ENCODE results near the gene HDDC3.

The HDDC3 gene

DNA sequence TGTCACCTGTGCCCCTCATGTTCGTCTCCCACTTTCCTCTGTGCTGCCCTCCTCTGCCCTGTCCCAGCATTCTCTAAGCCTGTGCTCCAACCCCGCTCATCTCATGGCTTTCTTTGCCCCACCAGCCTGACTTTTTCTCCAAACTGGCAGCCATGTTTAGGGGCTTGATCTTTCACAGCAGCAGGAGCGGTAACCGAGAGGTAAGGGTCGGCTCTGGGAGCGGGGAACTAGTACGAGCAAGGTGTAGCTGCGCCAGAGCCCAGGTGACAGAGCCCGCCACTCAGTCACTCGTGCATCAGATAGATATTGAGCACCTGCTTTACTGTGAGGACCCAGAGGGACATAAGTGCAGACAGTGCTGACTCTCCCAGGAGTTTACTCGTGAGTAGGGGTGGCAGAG, 15.9 kb downstream of the HDDC3 start:
- no peaks in the 10 kb centered on the region for H3K9me3 ChIP-seq (ENCODE audit: control insufficient read depth, insufficient read depth, low read length)
- no CpG with 5 or more reads among the region's 11 CpGs for WGBS (ENCODE audit: insufficient coverage, insufficient read length)
- peaks cover under 1% of the 10 kb centered on the region; the same call in 1 of the 2 replicates for H3K36me3 ChIP-seq (ENCODE audit: control insufficient read depth, insufficient read depth, low read length)
- H3K4me1 ChIP-seq (ENCODE audit: control insufficient read depth, insufficient read depth, low read length), result no peaks in the 10 kb centered on the region
- H3K4me3 ChIP-seq (ENCODE audit: low read length), result no peak overlapping the region
- H3K27ac ChIP-seq (ENCODE audit: low read length), result no peak overlapping the region
- no peak for DNase-seq (ENCODE audit: low read depth, low spot score)
- no peaks in the 10 kb centered on the region for H3K27me3 ChIP-seq (ENCODE audit: control insufficient read depth, insufficient read depth, low read length)

DNA sequence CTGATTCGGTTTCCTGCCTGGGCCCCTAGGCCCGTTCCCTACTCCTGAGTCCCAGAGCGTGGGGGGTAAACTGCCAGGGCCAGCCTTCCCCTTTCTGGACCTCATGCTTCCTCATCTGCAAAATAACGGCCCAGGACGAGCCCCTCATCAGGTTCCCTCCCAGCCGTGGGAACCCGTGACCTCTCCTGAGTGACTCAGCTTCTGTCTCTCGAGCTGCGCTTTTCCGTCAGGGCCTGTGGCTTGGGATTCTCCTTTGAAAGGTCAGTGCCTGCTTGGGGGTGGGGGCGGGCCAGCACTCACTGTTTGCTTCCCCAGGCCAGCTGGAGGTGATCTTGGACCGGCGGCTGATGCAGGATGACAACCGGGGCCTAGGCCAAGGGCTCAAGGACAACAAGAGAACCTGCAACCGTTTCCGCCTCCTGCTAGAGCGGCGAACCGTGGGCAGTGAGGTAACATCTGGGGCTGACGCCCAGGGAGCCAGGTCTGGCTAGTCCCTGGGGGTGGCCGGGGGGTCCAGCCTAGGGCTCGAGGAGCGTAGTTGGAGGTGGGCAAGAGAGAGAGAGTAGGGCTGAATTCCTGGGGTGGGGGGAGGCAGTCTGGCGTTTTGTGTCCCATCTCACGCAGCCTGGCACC, 16.4 kb downstream of the HDDC3 start:
- Histone ChIP-seq H3K9me3 (ENCODE audit: control insufficient read depth, insufficient read depth, low read length) (no peaks in the 10 kb centered on the region), H3K4me3 (ENCODE audit: low read length) (no peak overlapping the region), H3K36me3 (ENCODE audit: control insufficient read depth, insufficient read depth, low read length) (peaks cover 6% of the 10 kb centered on the region; the same call in 1 of the 2 replicates), H3K27me3 (ENCODE audit: control insufficient read depth, insufficient read depth, low read length) (no peaks in the 10 kb centered on the region), H3K27ac (ENCODE audit: low read length) (no peak overlapping the region), H3K4me1 (ENCODE audit: control insufficient read depth, insufficient read depth, low read length) (no peaks in the 10 kb centered on the region; the same call in 1 of the 2 replicates)
- WGBS (ENCODE audit: insufficient coverage, insufficient read length), result no CpG with 5 or more reads among the region's 25 CpGs
- DNase-seq (ENCODE audit: low read depth, low spot score), result no peak

DNA sequence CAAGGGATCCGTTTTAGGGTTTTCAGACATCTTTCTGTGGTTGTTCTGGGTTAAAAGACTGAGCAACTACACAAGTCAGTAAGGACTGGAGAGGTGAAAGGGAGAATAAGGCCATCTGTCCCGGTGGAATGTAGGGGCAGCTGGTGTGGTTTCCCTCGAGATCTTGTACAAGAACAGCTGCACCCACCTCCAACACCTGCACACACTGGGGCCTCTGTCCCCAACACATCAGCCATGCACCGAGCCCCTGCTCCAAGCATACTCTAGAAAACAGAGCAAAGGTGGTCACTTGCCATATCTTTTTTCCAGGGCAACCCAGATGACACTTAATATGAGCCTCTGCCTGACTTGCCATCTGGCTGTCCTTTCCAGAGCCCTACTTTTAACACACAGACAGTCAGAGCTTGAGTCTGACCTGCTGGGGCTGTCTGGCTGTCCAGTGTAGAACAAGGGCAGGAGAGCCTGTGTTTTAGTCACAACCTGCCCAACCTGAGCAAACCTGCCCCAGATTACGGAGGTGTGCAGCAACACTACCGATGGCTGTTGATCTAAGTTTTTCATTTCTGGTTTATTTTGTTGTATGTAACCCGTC, 17.0 kb downstream of the HDDC3 start:
- no peak for DNase-seq (ENCODE audit: low read depth, low spot score)
- peaks cover 6% of the 10 kb centered on the region; the same call in 1 of the 2 replicates for H3K36me3 ChIP-seq (ENCODE audit: control insufficient read depth, insufficient read depth, low read length)
- no peaks in the 10 kb centered on the region; the same call in 1 of the 2 replicates for H3K4me1 ChIP-seq (ENCODE audit: control insufficient read depth, insufficient read depth, low read length)
- H3K27me3 ChIP-seq (ENCODE audit: control insufficient read depth, insufficient read depth, low read length), result no peaks in the 10 kb centered on the region
- H3K9me3 ChIP-seq (ENCODE audit: control insufficient read depth, insufficient read depth, low read length), result no peaks in the 10 kb centered on the region
- H3K4me3 ChIP-seq (ENCODE audit: low read length), result no peak overlapping the region
- WGBS (ENCODE audit: insufficient coverage, insufficient read length), result no CpG with 5 or more reads among the region's 7 CpGs
- H3K27ac ChIP-seq (ENCODE audit: low read length), result no peak overlapping the region

DNA sequence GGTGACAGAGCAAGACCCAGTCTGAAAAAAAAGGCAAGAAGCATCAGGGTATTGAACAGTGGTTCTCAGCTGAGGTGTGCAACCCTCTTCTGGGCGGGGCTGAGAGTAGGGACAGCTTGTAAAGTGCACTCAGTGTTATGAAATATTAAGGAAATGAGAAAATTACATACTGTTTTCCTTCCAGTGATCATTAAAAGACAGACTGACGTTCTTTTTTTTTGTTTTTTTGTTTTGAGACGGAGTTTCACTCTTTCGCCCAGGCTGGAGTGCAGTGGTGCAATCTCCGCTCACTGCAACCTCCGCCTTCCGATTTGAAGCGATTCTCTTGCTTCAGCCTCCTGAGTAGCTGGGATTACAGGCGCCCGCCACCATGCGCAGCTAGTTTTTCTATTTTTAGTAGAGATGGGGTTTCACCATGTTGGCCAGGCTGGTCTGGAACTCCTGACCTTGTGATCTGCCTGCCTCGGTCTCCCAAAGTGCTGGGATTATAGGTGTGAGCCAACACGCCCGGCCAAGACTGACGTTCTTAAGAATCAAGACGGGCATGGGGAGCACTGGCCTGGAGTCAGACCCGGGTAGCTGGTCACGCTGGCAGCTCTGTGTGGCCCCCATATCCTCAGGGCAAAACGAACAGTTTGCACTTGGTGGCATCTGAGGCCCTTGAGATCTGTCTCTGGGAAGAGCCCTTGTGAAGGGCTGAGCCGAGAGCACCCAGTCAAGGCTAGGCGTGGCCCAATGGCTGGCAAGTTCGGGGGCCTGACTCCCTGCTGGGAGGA, 17.9 kb downstream of the HDDC3 start:
- H3K27ac ChIP-seq (ENCODE audit: low read length), result no peak overlapping the region
- peaks cover 6% of the 10 kb centered on the region; the same call in 1 of the 2 replicates for H3K36me3 ChIP-seq (ENCODE audit: control insufficient read depth, insufficient read depth, low read length)
- DNase-seq (ENCODE audit: low read depth, low spot score), result no peak
- no peaks in the 10 kb centered on the region for H3K27me3 ChIP-seq (ENCODE audit: control insufficient read depth, insufficient read depth, low read length)
- H3K9me3 ChIP-seq (ENCODE audit: control insufficient read depth, insufficient read depth, low read length), result no peaks in the 10 kb centered on the region
- no peaks in the 10 kb centered on the region; the same call in 1 of the 2 replicates for H3K4me1 ChIP-seq (ENCODE audit: control insufficient read depth, insufficient read depth, low read length)
- WGBS (ENCODE audit: insufficient coverage, insufficient read length), result no CpG with 5 or more reads among the region's 22 CpGs
- no peak overlapping the region for H3K4me3 ChIP-seq (ENCODE audit: low read length)

DNA sequence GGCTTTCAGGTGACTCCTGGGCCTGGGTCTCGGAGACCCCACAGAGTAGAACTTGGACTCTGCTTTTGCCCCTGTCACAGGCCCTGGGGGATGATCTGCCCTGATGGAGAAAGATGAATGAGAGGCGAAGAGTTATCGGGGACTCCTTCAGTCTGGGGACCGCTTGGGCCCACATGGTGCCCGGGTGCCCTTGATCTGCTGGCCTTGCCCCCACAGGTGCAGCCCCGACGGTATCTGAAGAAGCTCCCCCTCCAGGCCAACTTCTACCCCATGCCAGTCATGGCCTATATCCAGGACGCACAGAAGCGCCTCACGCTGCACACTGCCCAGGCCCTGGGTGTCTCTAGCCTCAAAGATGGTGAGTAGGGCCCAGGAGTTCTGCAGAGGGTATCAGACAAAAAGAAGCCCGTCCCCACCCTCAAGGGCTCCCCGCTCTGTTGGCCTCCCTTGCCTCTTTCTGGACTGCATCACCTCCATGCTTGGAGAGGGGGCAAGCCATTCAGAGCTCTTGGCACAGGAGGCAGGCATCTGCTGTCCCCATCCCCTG, 18.9 kb downstream of the HDDC3 start:
- no CpG with 5 or more reads among the region's 12 CpGs for WGBS (ENCODE audit: insufficient coverage, insufficient read length)
- no peak for DNase-seq (ENCODE audit: low read depth, low spot score)
- peaks cover 6% of the 10 kb centered on the region; the same call in 1 of the 2 replicates for H3K36me3 ChIP-seq (ENCODE audit: control insufficient read depth, insufficient read depth, low read length)

DNA sequence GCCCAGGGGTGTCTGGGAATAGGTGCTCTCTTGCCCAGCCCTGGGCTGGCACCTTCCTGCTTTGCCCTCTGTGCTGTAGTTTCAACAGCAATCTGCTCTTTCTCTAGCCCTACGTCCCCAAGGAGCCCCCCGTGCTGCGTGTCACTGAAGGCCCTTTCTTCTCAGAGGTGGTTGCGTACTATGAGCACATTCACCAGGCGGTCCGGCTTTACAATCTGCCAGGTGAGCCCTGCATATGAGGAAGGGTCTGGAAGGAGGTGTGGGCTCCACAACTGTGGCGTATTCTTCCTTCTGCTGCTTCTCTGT, 19.6 kb downstream of the HDDC3 start:
- no peak for DNase-seq (ENCODE audit: low read depth, low spot score)
- H3K27ac ChIP-seq (ENCODE audit: low read length), result no peak overlapping the region
- H3K4me1 ChIP-seq (ENCODE audit: control insufficient read depth, insufficient read depth, low read length), result no peaks in the 10 kb centered on the region; the same call in 1 of the 2 replicates
- H3K27me3 ChIP-seq (ENCODE audit: control insufficient read depth, insufficient read depth, low read length), result no peaks in the 10 kb centered on the region
- peaks cover 6% of the 10 kb centered on the region; the same call in 1 of the 2 replicates for H3K36me3 ChIP-seq (ENCODE audit: control insufficient read depth, insufficient read depth, low read length)
- H3K4me3 ChIP-seq (ENCODE audit: low read length), result no peak overlapping the region
- no CpG with 5 or more reads among the region's 7 CpGs for WGBS (ENCODE audit: insufficient coverage, insufficient read length)
- H3K9me3 ChIP-seq (ENCODE audit: control insufficient read depth, insufficient read depth, low read length), result no peaks in the 10 kb centered on the region

More for the DNA sequence above, 18.9 kb downstream of the HDDC3 start:
- H3K4me1 ChIP-seq (ENCODE audit: control insufficient read depth, insufficient read depth, low read length), result no peaks in the 10 kb centered on the region; the same call in 1 of the 2 replicates
- H3K9me3 ChIP-seq (ENCODE audit: control insufficient read depth, insufficient read depth, low read length), result no peaks in the 10 kb centered on the region
- no peaks in the 10 kb centered on the region for H3K27me3 ChIP-seq (ENCODE audit: control insufficient read depth, insufficient read depth, low read length)
- H3K4me3 ChIP-seq (ENCODE audit: low read length), result no peak overlapping the region
- H3K27ac ChIP-seq (ENCODE audit: low read length), result no peak overlapping the region

DNA sequence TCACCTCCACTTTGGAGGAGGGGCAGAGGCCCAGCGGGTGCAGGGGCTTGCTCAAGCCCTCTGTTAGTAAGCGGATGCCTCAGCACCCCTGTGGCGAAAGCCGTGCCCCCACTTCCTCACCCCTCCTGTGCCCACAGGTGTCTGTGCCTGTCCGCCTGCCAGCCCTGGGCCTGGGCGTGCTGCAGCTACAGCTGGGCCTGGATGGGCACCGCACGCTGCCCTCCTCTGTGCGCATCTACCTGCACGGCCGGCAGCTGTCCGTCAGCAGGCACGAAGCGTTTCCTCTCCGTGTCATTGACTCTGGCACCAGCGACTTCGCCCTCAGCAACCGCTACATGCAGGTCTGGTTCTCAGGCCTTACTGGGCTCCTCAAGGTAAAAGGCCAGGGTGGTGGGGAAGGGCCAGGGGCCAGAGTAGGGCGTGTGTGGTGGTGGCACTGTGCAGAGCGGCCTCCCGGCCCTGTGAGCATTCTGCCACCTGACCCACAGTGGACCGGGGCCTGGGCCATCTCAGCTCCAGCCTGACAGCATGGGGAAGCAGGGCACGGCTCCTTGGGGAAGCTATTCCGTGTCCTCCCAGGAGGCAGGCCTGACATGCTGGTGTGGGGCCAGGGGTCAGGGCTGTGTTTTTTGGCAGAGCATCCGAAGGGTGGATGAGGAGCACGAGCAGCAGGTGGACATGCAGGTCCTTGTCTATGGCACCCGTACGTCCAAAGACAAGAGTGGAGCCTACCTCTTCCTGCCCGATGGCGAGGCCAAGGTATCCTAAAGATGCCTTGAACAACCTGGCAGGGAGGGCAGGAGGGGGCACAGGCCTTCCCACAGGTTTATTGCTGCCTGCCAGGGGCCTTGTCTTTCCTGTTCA, 20.2 kb downstream of the HDDC3 start:
- Histone ChIP-seq H3K4me3 (ENCODE audit: low read length) (no peak overlapping the region), H3K9me3 (ENCODE audit: control insufficient read depth, insufficient read depth, low read length) (no peaks in the 10 kb centered on the region), H3K36me3 (ENCODE audit: control insufficient read depth, insufficient read depth, low read length) (peaks cover 6% of the 10 kb centered on the region; the same call in 1 of the 2 replicates), H3K27me3 (ENCODE audit: control insufficient read depth, insufficient read depth, low read length) (no peaks in the 10 kb centered on the region), H3K27ac (ENCODE audit: low read length) (no peak overlapping the region), H3K4me1 (ENCODE audit: control insufficient read depth, insufficient read depth, low read length) (no peaks in the 10 kb centered on the region; the same call in 1 of the 2 replicates)
- WGBS (ENCODE audit: insufficient coverage, insufficient read length), result no CpG with 5 or more reads among the region's 30 CpGs
- no peak for DNase-seq (ENCODE audit: low read depth, low spot score)

DNA sequence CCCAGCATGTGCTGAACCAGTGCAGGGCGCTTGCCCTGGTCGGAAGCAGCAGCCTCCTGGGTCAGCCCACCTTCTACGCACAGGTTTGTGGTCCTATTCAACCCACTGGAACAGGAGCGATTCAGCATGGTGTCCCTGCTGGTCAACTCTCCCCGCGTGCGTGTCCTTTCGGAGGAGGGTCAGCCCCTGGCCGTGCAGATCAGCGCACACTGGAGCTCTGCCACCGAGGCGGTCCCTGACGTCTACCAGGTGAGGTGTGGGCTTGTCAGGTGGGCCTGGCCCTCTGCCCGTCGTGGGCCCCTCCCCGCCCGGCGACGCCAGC, 21.1 kb downstream of the HDDC3 start:
- no peaks in the 10 kb centered on the region for H3K9me3 ChIP-seq (ENCODE audit: control insufficient read depth, insufficient read depth, low read length)
- no peak overlapping the region for H3K27ac ChIP-seq (ENCODE audit: low read length)
- peaks cover 6% of the 10 kb centered on the region; the same call in 1 of the 2 replicates for H3K36me3 ChIP-seq (ENCODE audit: control insufficient read depth, insufficient read depth, low read length)
- H3K27me3 ChIP-seq (ENCODE audit: control insufficient read depth, insufficient read depth, low read length), result no peaks in the 10 kb centered on the region
- H3K4me3 ChIP-seq (ENCODE audit: low read length), result no peak overlapping the region
- H3K4me1 ChIP-seq (ENCODE audit: control insufficient read depth, insufficient read depth, low read length), result no peaks in the 10 kb centered on the region; the same call in 1 of the 2 replicates
- no peak for DNase-seq (ENCODE audit: low read depth, low spot score)
- WGBS (ENCODE audit: insufficient coverage, insufficient read length), result no CpG with 5 or more reads among the region's 19 CpGs

DNA sequence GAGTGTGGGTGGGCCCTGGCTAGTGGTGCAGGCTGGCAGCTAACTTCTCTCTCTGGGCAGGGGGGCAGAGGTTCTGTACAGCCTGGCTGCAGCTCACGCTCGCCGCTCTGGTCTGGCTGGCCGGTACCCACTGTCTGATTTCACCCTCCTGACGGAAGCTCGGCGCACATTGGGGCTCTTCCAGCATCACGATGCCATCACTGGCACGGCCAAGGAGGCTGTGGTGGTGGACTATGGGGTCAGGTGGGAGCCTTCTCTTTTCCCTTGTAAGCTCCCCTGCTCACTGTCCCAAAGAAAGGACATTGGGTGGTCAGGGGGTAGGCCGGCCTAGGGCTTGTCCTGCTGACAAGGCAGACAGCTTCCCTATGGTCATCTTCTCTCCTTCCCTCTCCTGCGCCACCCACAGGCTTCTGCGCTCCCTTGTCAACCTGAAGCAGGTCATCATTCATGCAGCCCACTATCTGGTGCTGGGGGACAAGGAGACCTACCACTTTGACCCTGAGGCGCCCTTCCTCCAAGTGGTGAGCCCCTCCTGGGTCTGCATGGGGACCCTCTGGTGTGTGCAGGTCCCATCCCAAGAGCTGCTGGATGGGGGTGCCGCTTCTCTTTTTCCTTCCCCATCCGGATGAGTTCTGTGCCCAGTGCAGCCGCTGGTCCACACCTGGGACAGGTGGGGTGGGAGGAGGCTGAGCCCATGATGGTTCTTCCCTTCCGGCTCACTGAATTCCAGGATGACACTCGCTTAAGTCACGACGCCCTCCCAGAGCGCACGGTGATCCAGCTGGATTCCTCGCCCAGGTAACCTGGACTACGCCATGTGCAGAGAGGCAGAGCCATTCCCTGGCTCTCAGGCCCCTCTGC, 21.7 kb downstream of the HDDC3 start:
- Histone ChIP-seq H3K9me3 (ENCODE audit: control insufficient read depth, insufficient read depth, low read length) (no peaks in the 10 kb centered on the region), H3K36me3 (ENCODE audit: control insufficient read depth, insufficient read depth, low read length) (peaks cover 6% of the 10 kb centered on the region), H3K4me3 (ENCODE audit: low read length) (no peak overlapping the region), H3K4me1 (ENCODE audit: control insufficient read depth, insufficient read depth, low read length) (no peaks in the 10 kb centered on the region; the same call in 1 of the 2 replicates), H3K27ac (ENCODE audit: low read length) (no peak overlapping the region), H3K27me3 (ENCODE audit: control insufficient read depth, insufficient read depth, low read length) (no peaks in the 10 kb centered on the region)
- WGBS (ENCODE audit: insufficient coverage, insufficient read length), result no CpG with 5 or more reads among the region's 24 CpGs
- DNase-seq (ENCODE audit: low read depth, low spot score), result no peak

All from iPS DF 6.9 (cell line).